HEK293 (cell line): Measurements from ENCODE around the gene SETD1A.

ENCODE experiments used
- CTCF ChIA-PET: fragments of 350-600 bp; formaldehyde crosslinking; extraction: SDS; loops from one replicate; lab custom pipeline; 2021; ENCODE audit warnings: antibody characterized with exemption; lab: Yijun Ruan, JAX
- POLR2A ChIA-PET: fragments of 300-600 bp; formaldehyde crosslinking; extraction: SDS; loops from one replicate; lab custom pipeline; 2020; ENCODE audit warnings: antibody characterized with exemption, inconsistent platforms; lab: Yijun Ruan, JAX
- H3K27ac ChIP-seq: fragments of 200-500 bp; sonication (Bioruptor generic); 2 replicates; pipeline ENCODE4 v1.5.1; 2014; ENCODE audit warnings: low read depth, low read length, control low read depth, inconsistent platforms; ENCODE audit errors: extremely low read depth
- H3K36me3 ChIP-seq, 2 experiments: fragments of 200-500 bp in 1 of 2; sonication (Bioruptor generic) in 1 of 2; 1 replicate in 1 of 2; 2 replicates in 1 of 2; pipeline ENCODE4 v1.5.1; 2014 to 2017; ENCODE audit warnings: inconsistent platforms in 2 of 2, low read length in 2 of 2; ENCODE audit not compliant: control insufficient read depth in 2 of 2, insufficient read depth in 1 of 2
- H3K4me1 ChIP-seq: fragments of 200-500 bp; sonication (Bioruptor generic); 2 replicates; pipeline ENCODE4 v1.5.1; 2014; ENCODE audit warnings: mild to moderate bottlenecking, low read length, inconsistent platforms; ENCODE audit not compliant: control insufficient read depth, insufficient read depth
- H3K4me3 ChIP-seq: 2 replicates; pipeline ENCODE4 v1.5.1; 2011; ENCODE audit warnings: low read depth, mild to moderate bottlenecking, control low read depth, low read length, moderate library complexity
- H3K9me3 ChIP-seq: fragments of 200-500 bp; sonication (Bioruptor generic); 2 replicates; pipeline ENCODE4 v1.5.1; 2014; ENCODE audit warnings: low read depth, low read length, inconsistent platforms; ENCODE audit not compliant: control insufficient read depth, insufficient read depth
- IKZF3 ChIP-seq: fragments of 450-650 bp; IDR thresholded peaks from 2 replicates; pipeline ENCODE4 v1.5.0; 2018; ENCODE audit warnings: missing biosample characterization, mild to moderate bottlenecking, missing genetic modification characterization, moderate library complexity
- OSR2 ChIP-seq: fragments of 450-650 bp; formaldehyde crosslinking; IDR thresholded peaks from 2 replicates; pipeline ENCODE4 v1.5.1; 2016; ENCODE audit warnings: missing biosample characterization, missing genetic modification characterization
- PBX3 ChIP-seq: sonication (generic); formaldehyde crosslinking; IDR thresholded peaks from 2 replicates; pipeline ENCODE4 v1.8.1; 2022; ENCODE audit warnings: mild to moderate bottlenecking, moderate library complexity, missing genetic modification reagents
- ZBTB10 ChIP-seq: fragments of 450-650 bp; formaldehyde crosslinking; IDR thresholded peaks from 2 replicates; pipeline ENCODE4 v1.5.1; 2016; ENCODE audit warnings: missing biosample characterization, missing genetic modification characterization
- ZNF138 ChIP-seq: fragments of 450-650 bp; formaldehyde crosslinking; IDR thresholded peaks from 2 replicates; pipeline ENCODE4 v1.5.1; 2016; ENCODE audit warnings: missing biosample characterization, missing genetic modification characterization, borderline replicate concordance
- ZNF248 ChIP-seq: fragments of 450-650 bp; formaldehyde crosslinking; IDR thresholded peaks from 2 replicates; pipeline ENCODE4 v1.5.1; 2017; ENCODE audit warnings: missing biosample characterization, missing genetic modification characterization
- ZNF37A ChIP-seq: fragments of 450-650 bp; IDR thresholded peaks from 2 replicates; pipeline ENCODE4 v1.5.1; 2018; ENCODE audit warnings: missing biosample characterization, missing genetic modification characterization
- ZNF398 ChIP-seq: fragments of 450-650 bp; formaldehyde crosslinking; IDR thresholded peaks from 2 replicates; pipeline ENCODE4 v1.5.1; 2017; ENCODE audit warnings: missing biosample characterization, missing genetic modification characterization
- ZNF473 ChIP-seq: fragments of 450-650 bp; formaldehyde crosslinking; IDR thresholded peaks from 2 replicates; pipeline ENCODE4 v1.5.1; 2017; ENCODE audit warnings: missing biosample characterization, missing genetic modification characterization
- ZNF510 ChIP-seq: fragments of 450-650 bp; formaldehyde crosslinking; IDR thresholded peaks from 2 replicates; pipeline ENCODE4 v1.5.1; 2018; ENCODE audit warnings: mild to moderate bottlenecking, missing genetic modification characterization, missing biosample characterization; ENCODE audit not compliant: insufficient replicate concordance
- ZNF596 ChIP-seq: fragments of 450-650 bp; IDR thresholded peaks from 2 replicates; pipeline ENCODE4 v1.5.0; 2018; ENCODE audit warnings: missing biosample characterization, mild to moderate bottlenecking, missing genetic modification characterization, moderate library complexity
- ZNF600 ChIP-seq: fragments of 450-650 bp; formaldehyde crosslinking; IDR thresholded peaks from 2 replicates; pipeline ENCODE4 v1.5.1; 2016; ENCODE audit warnings: missing biosample characterization, missing genetic modification characterization
- ZNF660 ChIP-seq: fragments of 450-650 bp; IDR thresholded peaks from 2 replicates; pipeline ENCODE4 v1.5.1; 2018; ENCODE audit warnings: missing biosample characterization, mild to moderate bottlenecking, missing genetic modification characterization
- ZNF670 ChIP-seq: fragments of 450-650 bp; formaldehyde crosslinking; IDR thresholded peaks from 2 replicates; pipeline ENCODE4 v1.5.1; 2016; ENCODE audit warnings: missing biosample characterization, missing genetic modification characterization, low read depth
- ZNF830 ChIP-seq: fragments of 450-650 bp; IDR thresholded peaks from 2 replicates; pipeline ENCODE4 v1.5.0; 2018; ENCODE audit warnings: missing biosample characterization, missing genetic modification characterization, low read depth, mild to moderate bottlenecking, moderate library complexity
- ZNF837 ChIP-seq: fragments of 450-650 bp; formaldehyde crosslinking; IDR thresholded peaks from 2 replicates; pipeline ENCODE4 v1.5.1; 2016; ENCODE audit warnings: missing biosample characterization, missing genetic modification characterization
- TF ChIP-seq, protein P1 (sequence below): fragments of 450-650 bp; formaldehyde crosslinking; IDR thresholded peaks from 2 replicates; pipeline ENCODE4 v1.5.1; 2016; ENCODE audit warnings: missing biosample characterization, missing genetic modification characterization
- TF ChIP-seq, protein P2 (sequence below): fragments of 450-650 bp; formaldehyde crosslinking; IDR thresholded peaks from 2 replicates; pipeline ENCODE4 v1.5.1; 2016; ENCODE audit warnings: missing biosample characterization, missing genetic modification characterization

SETD1A gene

DNA sequence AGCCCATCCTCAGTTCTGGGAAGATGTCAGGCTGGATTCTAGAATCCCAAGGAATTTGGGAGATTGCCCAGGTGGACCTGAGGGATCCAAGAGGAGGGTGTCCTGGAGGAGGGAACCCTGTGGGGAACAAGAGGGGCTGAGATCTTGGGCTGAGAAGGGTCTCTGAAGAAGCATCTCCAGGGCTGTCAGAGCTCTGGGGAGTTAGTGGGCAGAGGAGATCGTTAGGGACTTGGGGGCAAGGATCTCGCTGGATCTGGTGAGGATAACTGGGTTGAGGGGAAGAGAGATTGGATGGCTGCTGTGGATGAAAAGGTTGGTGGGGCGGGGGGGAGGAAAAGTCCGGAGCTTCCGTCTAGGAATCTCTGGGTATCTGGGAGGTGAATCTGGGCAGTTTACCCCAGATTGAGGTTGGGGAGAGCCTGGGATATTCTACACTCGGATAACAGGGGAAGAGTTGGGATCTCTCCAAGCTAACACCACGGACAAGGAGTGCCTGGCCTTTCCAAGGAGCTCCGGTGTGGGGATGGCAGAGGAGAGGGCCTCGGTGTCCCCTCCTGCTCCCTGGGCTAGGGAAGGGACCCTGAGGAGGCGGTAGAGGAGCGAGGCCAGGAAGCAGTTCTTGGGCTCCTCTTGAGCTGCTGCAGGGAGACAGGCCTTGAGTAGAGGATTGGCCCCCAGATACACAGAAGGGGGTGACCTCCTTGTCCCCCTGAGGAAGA, 32.5 kb upstream of the SETD1A start (continued):
- no peak for TF ChIP-seq ZBTB10
- TF ChIP-seq ZNF248 (tag by site-specific recombination) = no peak
- no peak for TF ChIP-seq ZNF138 (tag by site-specific recombination)
- TF ChIP-seq ZNF510 (tag by site-specific recombination) = no peak
- no peak for TF ChIP-seq ZNF398 (tag by site-specific recombination)
- TF ChIP-seq ZNF473 (tag by site-specific recombination) = no peak

DNA sequence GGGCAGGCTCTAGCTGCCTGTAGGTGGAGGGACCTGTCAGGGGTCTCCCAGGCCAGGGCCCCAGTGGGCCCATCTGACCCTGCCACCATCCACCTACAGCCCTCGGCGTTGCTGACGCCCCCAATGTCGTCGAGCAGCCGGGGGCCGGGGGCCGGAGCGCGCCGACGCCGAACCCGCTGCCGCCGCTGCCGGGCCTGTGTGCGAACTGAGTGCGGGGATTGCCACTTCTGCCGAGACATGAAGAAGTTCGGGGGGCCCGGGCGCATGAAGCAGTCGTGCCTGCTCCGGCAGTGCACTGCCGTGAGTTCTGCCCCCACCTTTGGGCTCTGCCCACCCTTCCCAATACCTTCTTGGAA, 31.9 kb upstream of the SETD1A start:
- H3K4me3 ChIP-seq = no peak overlapping the region
- H3K27ac ChIP-seq = no peak overlapping the region
- H3K4me1 ChIP-seq = no peaks in the 10 kb centered on the region
- CTCF ChIA-PET = interaction anchor here (0.6 to 1.6 kb wide), 3 partner anchors 9 to 1029 kb away, joined by 3 to 5 read pairs (median 4); no protein-coding TSS in a partner anchor
- H3K36me3 ChIP-seq = peaks cover 0 to 53% of the 10 kb centered on the region in 2 experiments; a peak in 2 of 3 replicates
- H3K9me3 ChIP-seq = no peaks in the 10 kb centered on the region
- TF ChIP-seq IKZF3 (tag by site-specific recombination) (0 out of 2 replicates have a peak, but pooled peaks have one; percentile 24), ZNF596 (tag by site-specific recombination) (no peak), ZNF830 (no peak)
- TF ChIP-seq, all 188 proteins: peak for 1
- POLR2A ChIA-PET = interaction anchor here (1.3 to 2.0 kb wide), 2 partner anchors 17 to 51 kb away, joined by 4 read pairs; no protein-coding TSS in a partner anchor

- ChIA-PET CTCF (interaction anchor here (0.8 to 1.6 kb wide), 3 partner anchors 8 to 15 kb away, joined by 4 to 5 read pairs (median 4); no protein-coding TSS in a partner anchor), POLR2A (interaction anchor here (2.0 to 2.6 kb wide), 2 partner anchors 15 to 51 kb away, joined by 4 to 15 read pairs; no protein-coding TSS in a partner anchor)
- H3K4me3 ChIP-seq = no peak overlapping the region
- no peak overlapping the region for H3K27ac ChIP-seq
- H3K36me3 ChIP-seq = peaks cover 0 to 59% of the 10 kb centered on the region in 2 experiments; a peak in 2 of 3 replicates
- H3K4me1 ChIP-seq = no peaks in the 10 kb centered on the region
- H3K9me3 ChIP-seq = no peaks in the 10 kb centered on the region
- no peak for TF ChIP-seq OSR2 (tag by site-specific recombination)
- TF ChIP-seq ZNF670 (tag by site-specific recombination) = no peak
- no peak for TF ChIP-seq ZNF660 (tag by site-specific recombination)
- no peak for TF ChIP-seq ZNF837 (tag by site-specific recombination)
- TF ChIP-seq ZNF37A = no peak
- TF ChIP-seq, protein P1, sequence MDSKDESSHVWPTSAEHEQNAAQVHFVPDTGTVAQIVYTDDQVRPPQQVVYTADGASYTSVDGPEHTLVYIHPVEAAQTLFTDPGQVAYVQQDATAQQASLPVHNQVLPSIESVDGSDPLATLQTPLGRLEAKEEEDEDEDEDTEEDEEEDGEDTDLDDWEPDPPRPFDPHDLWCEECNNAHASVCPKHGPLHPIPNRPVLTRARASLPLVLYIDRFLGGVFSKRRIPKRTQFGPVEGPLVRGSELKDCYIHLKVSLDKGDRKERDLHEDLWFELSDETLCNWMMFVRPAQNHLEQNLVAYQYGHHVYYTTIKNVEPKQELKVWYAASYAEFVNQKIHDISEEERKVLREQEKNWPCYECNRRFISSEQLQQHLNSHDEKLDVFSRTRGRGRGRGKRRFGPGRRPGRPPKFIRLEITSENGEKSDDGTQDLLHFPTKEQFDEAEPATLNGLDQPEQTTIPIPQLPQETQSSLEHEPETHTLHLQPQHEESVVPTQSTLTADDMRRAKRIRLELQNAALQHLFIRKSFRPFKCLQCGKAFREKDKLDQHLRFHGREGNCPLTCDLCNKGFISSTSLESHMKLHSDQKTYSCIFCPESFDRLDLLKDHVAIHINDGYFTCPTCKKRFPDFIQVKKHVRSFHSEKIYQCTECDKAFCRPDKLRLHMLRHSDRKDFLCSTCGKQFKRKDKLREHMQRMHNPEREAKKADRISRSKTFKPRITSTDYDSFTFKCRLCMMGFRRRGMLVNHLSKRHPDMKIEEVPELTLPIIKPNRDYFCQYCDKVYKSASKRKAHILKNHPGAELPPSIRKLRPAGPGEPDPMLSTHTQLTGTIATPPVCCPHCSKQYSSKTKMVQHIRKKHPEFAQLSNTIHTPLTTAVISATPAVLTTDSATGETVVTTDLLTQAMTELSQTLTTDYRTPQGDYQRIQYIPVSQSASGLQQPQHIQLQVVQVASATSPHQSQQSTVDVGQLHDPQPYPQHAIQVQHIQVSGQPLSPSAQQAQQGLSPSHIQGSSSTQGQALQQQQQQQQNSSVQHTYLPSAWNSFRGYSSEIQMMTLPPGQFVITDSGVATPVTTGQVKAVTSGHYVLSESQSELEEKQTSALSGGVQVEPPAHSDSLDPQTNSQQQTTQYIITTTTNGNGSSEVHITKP (tag by site-specific recombination) = peak; percentile 32; the same call in 1 of the 2 replicates
- peak; percentile 86 for TF ChIP-seq ZNF600 (tag by site-specific recombination)
- TF ChIP-seq, protein P2, sequence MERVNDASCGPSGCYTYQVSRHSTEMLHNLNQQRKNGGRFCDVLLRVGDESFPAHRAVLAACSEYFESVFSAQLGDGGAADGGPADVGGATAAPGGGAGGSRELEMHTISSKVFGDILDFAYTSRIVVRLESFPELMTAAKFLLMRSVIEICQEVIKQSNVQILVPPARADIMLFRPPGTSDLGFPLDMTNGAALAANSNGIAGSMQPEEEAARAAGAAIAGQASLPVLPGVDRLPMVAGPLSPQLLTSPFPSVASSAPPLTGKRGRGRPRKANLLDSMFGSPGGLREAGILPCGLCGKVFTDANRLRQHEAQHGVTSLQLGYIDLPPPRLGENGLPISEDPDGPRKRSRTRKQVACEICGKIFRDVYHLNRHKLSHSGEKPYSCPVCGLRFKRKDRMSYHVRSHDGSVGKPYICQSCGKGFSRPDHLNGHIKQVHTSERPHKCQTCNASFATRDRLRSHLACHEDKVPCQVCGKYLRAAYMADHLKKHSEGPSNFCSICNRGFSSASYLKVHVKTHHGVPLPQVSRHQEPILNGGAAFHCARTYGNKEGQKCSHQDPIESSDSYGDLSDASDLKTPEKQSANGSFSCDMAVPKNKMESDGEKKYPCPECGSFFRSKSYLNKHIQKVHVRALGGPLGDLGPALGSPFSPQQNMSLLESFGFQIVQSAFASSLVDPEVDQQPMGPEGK (tag by site-specific recombination) = peak; percentile 40
- no peak for TF ChIP-seq PBX3 (CRISPR knock-in tag)
These were observed 31.4 kb upstream of the SETD1A start for GRCh38 chr16:30925995-30926811.
